G401.6 (cell line): ENCODE data around the gene AUTS2.

Experiments used
- FAIRE-seq: peaks from 2 replicates; lab custom pipeline; 2012; peaks lifted over from hg19 to GRCh38; lab: Jason Lieb, UNC

AUTS2 gene

DNA sequence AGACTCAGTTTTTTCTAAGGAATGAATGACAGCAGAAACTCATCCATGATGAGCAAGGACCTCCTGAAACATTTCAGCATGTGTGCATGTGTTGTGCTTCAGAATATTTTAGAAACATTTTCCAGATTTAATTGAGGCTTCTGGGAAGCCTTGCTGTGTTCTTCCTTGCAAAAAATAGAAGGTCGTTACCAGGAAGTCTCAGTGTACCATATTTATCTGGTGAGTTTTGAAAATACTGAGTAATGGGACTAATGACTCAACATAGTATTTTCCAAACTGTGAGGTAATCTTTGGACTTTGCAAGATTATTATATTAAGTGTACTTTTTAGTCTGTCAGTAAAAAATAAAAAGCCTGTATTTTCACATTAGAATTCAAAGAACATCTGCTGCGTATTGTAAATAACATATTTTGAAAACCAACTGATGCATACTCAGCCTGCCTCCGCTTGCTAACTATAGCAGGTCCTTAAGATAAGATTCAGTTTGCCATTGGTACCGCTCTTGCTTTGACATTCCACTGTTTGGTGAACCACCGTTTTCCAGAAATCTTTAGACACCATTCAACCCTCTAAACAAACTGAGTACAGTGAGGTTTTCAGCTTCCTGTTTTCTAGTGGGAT, 794.1 kb downstream of the AUTS2 start:
- FAIRE-seq: no peak

DNA sequence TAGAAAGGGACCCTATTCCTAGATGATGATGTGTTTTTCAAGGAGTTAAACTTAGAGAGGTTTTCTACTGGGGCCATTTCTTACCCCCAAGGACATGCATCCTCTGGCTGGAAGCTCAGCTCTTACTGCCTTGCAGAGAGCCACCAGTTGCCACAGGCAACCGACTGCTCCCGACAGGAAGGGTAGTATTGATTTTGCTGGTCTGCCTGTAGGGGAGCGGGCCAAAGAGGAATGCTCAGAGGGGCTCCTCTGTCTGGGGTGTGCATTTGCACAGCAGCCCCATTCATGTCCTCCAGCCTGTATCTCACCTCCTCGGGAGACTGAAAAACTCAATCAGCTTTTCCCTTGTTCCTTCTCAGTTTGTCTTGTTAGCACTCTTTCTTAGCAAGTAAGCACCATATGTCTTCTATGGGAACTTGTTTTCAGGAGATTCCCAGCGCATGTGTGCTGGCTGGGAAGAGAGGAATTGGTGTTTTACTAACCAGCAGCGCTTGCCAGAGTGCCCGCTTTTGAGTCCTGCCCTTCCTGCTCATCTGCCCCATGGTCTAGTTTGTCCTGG, 794.7 kb downstream of the AUTS2 start:
- no peak for FAIRE-seq

DNA sequence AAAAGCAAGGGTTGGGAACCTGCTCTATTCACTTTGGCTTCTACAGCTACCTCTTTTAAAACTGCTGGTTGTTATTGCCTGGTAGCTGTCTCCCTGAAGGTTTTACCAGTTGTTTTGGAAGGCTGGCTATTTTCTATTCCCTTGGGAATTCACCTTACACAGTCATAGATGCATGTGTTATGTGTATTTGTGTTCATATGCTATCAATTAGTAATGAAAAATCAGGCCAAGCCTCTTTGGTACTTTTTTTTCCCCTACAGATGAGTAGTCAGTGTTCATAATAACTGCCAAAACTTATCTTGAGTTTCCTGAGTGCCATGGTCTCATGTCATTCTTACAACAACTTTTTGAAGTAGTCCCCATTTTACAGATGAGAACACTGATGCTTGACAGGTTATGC, 795.7 kb downstream of the AUTS2 start:
- FAIRE-seq: no peak

GRCh38 chr7:70400829-70401380, 802.6 kb downstream of the AUTS2 start:
- no peak for FAIRE-seq

GRCh38 chr7:70402069-70402468, 803.8 kb downstream of the AUTS2 start:
- FAIRE-seq: no peak

- FAIRE-seq: no peak
Measured at GRCh38 chr7:70405241-70405640, 807.0 kb downstream of the AUTS2 start.

DNA sequence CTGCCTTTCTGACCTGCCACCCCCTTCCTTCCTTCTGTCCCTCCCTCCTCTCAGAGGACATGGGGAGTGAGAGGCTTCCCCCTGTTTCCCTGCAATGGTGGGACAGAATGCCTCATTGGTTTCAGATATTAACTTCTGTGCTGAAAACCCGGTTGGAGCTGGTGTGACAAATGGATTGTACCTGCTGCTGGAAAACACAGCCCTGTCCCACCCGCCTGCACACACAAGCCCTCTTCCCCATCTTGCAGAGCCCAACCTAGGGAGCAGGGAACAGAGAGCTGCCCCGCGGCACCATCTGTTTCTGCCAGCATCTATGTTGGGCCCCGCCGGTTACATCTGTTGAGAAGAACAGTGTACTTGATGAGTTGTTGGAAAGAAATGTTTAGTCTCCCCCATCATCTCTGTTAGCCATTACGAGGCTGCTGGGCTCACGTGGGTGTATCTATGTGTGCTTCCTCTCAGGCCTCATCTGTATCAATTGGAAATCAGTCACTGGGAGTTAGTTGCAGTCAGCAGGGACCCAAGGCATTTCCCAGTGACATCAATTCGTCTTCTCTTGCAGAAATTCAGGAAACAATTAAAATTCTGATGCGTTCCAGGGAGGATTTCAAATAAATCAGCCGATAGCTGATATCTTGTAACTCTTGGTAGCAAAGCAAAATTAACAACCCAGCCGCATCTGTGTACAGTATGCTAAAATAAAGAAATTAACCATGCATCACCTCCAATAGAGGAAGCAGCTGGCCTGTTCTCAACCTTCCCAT, 808.1 kb downstream of the AUTS2 start:
- no peak for FAIRE-seq

- FAIRE-seq: no peak
Measured at GRCh38 chr7:70406950-70407209, 808.6 kb downstream of the AUTS2 start.

- FAIRE-seq: no peak
Measured at GRCh38 chr7:70408477-70408876, 810.2 kb downstream of the AUTS2 start.

GRCh38 chr7:70408891-70409290, 810.6 kb downstream of the AUTS2 start:
- FAIRE-seq: no peak

GRCh38 chr7:70410134-70410750, 812.0 kb downstream of the AUTS2 start:
- FAIRE-seq: no peak

DNA sequence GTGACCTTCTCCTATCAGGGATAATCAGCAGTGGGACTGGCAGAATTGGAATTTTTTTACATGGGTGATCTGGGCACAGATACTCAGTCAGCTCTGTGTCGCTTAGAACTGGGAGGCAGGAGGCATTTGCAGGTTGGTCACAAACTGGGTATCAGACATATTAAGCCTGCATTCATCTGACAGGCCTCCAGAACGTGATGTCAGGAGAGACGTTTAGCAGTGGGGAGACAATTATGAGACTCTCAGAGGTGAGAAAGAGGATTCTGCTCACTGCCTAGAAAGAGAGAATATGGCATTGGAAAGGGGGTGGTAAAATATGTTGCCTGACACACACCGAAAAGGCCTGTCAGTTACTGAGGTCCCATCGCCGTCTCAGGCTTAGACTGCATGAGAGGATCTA, 816.1 kb downstream of the AUTS2 start:
- no peak for FAIRE-seq

GRCh38 chr7:70415179-70415972, 817.1 kb downstream of the AUTS2 start:
- no peak for FAIRE-seq

DNA sequence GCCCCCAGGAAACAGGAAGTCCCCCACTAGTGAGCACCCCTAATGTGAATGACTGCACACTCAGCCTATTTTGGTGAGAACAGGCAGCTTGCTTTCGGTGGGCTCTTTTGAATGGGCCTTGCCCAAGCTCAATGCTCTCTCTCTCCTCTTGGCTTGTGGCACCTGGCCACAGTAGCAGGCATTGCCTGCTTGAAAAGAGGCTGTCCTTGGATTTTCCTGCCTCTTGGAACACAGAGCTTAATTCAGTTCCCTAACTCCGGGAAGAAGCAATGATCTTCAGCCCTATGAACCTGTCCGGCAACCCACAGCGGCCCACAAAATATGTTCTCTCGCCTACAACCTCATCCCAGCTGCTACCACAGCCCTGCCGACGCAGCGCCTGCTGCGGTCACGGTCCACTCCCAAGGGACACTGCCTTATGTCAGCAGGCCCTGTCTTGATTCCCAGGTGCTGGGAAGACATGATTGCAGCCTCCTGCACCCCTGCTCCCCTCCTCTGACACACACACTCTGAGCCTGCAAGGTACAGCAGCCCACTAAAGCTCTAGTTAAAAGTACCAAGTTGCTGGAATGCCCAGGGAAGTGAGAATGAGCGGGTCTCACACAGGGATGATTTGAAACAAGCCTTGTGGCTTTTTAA, 818.2 kb downstream of the AUTS2 start:
- no peak for FAIRE-seq

DNA sequence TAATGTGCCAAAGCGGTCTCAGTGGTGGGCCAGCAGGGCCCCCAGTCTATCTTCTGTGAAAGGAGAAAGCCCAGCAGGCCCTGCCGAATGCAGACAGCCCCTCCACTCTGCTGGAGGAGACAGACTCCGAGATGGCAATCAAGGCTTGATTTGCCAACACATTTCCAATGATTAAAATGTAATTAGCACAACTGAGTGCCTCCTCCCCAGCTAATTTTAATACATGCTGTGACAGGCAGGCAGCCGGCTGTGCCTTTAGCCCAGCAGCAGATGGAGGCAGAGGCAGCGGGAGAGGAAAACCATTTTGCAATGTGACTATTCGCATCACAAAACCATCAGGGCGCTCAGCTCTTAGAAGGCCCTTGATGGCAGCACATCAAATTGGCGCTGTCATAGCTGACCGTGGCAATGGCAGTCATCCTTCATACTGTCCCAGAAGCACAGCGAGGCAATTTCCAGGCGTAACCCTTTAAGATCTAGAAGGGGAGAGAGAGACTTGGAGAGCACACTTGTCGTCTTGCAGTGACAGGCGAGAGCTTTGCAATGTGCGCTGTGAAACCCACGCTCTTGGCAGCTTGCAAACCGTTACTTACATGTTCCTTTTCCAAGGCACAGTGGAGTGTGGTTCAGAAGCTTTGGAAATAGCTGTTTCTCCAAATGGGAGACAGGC, 818.8 kb downstream of the AUTS2 start:
- no peak for FAIRE-seq

GRCh38 chr7:70419526-70420380, 821.5 kb downstream of the AUTS2 start:
- FAIRE-seq: no peak

DNA sequence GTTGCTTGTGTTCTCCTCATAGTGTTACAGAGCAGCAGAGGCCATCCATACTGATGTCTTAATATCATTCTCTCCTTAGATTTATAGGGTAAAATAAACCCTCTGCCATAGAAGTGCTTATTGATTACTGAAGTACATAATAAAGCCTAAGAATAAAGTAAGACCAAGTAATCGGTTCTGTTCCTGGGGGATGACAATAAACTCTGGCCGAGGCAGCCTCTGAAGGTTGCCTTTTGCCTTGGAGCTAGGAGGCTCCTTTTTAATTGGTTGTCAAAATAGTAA, 822.0 kb downstream of the AUTS2 start:
- no peak for FAIRE-seq

GRCh38 chr7:70421319-70421718, 823.0 kb downstream of the AUTS2 start:
- FAIRE-seq: no peak

GRCh38 chr7:70426249-70426880, 828.1 kb downstream of the AUTS2 start:
- FAIRE-seq: no peak

DNA sequence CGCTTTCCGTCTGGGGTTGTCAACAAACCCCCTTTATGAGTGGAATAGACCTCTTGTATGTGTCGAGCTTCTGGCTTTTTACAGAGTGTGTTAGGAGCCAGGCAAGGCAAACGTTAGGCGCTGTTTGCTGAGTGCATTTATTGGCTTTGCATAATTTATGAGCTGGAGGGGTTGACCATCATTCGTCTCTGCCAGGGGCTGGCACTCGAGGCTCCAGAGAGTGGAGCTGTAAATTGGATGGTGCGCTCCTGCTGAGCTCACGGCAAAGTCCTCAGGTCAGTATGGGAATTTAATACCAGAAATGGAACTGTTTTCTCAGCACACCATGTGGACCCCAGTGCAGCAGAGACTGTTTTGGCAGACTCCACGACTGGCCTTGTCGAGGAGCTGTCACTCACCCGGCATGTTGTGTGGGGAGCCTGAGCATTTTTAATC, 834.3 kb downstream of the AUTS2 start:
- no peak for FAIRE-seq
